HK-2 (cell line): ENCODE data around the gene GABBR2.

Experiments used
- DNase-seq: peaks from one replicate; pipeline ENCODE4 v3.0.0-alpha.2; 2018; ENCODE audit not compliant: unreplicated experiment

Gene GABBR2

DNA sequence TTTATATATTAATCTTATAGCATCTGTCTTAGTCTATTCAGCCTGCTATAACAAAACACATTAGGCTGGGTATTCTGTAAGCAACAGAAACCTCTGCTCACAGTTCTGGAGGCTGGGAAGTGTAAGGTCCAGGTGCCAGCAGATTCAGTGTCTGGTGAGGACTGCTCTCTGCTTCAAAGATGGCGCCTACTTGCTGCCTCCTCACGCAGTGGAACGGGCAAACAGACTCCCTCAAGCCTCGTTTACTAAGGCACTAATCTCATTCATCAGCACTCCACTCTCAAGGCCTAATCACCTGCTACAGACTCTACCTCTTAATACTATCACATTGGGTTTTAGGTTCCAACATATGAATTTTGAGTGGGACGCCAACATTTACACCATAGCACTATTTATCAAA lies 448.1 kb downstream of the GABBR2 start:
- DNase-seq: no peak

DNA sequence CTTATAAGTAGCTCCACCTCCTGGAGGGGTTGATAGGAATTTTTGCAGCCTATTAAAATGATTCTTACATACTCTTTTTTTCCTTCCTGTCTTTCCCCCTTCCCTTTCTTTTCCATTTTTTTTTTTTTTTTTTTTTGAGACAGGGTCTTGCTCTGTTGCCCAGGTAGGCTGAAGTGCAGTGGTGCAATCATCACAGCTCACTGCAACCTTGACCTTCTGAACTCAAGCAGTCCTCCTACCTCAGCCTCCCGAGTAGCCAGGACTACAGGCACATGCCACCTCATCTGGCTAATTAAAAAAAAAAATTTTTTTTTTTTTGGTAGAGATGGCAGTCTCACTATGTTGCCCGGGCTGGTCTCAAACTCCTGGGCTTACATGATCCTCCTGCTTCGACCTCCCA lies 448.9 kb downstream of the GABBR2 start:
- DNase-seq: no peak

DNA sequence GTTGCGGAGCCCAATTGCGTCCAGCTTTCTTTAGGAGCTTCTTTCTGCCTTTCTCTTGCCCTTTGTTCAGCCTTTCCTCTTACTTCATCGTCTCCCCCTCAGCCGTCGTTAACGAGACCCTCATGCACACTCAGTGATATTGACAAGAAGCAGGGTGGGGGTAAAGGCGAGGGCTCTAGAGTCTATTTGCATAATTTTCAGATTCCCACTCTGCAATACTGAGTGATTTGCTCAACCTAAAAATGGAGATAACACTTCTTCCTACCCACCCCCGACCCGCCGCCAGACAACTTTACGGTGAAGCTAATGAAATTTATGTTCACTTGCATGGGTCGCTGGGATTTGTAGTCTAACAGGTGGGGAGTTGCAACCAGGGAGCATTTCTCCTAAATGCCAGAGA lies 452.0 kb downstream of the GABBR2 start:
- no peak for DNase-seq

DNA sequence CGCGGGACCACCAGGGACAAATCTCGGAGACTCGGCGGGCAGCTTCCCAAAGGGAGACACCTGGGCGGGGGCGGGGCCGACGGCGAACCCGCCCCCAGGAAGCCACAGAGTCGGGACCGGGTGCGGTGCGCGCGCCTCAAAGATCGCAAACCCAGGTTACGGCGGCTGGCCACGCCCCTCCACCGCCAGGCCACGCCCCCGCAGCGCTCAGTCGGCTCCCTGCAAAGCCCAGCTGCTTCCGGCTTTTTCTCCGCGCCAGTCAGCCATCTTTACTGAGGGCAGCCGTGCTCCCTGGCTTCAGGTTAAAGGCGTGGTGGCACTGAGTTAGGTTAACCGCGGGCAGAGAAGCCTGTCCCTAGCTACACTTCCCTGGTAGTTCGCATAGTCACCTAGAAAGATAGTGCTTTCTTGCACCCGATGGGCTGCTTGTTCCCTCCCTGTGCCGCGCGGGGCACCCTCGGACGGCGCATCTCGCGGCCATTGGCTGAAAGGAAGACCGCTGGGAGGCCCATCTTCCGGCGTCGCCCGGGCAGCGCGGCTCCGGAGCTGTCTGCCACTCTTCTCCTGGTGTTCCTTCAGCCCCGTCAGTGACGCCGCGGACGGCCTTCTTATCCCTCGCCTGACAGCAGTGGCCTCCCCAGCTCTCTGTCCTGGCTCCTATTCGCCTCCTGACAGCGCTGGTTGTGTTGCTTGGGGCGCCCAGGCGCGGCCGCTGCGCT lies 453.0 kb downstream of the GABBR2 start, which contains the start of gene TBC1D2:
TBC1D2 (minus strand) TSS at position 72 of the 719 bp plus-strand sequence. CDS start 108 bp downstream, outside the sequence.
- DNase-seq: peak; percentile 98

DNA sequence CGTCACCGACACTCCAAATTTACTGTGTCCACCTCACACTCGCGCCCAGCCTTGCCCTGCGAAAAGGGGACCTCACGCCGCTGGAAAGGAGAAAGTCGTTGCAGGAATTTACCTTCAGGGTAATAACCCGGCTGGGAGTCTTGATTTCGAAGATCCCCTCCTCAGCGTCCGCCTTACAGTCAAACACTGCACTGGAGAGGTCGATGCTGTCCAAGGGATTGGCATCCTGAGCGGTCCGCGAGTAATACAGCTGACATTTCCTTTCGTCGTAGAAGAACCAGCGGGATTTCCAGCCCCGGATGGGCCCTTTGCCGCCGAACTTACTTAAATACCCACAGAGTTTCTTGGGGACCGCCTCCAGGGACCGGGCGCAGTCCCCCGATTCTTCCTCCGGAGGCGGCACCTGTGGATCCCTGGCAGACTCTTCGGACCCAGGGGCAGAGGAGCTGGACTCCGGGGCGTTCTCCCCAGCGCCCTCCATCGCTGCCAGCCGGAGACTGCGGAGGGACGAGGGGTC lies 453.6 kb downstream of the GABBR2 start:
- DNase-seq: no peak

DNA sequence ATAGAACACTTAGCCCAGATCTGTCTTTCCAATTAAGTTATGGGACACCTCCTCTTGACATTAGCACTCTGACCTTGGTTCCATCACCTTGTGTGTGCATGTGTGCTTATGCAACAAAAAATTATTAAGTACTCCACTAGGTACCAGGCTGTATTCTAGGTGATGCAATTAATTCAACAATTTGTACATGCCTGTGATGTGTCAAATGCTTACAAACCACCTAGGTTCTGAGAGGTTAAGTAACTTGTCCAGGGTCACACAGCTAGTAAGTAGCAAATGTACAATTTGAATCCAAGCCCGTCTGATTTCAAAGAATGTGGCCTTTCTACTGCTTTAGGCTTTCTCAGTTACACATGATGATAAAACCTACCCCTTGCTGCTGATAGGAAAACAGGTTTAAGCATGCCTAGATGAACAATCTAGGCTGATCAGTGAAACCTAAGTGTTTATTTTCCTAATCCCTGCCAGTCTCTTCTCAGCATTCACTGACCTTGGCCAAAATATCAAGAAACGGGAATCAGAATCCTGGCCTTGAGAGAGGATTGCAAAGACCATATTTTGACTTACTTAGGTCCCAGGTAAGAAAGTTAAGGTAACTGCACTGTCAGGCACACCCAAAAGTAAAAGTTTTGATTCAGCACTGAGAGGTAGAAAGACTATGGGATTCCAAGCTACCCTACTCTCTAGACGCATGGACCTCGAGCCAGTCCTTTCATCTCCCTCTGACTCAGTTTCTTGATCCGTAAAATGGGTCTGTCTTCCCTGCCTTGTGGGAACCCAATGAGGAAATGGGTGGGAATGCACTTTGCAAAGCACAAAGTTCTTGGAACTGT lies 454.3 kb downstream of the GABBR2 start:
- no peak for DNase-seq

DNA sequence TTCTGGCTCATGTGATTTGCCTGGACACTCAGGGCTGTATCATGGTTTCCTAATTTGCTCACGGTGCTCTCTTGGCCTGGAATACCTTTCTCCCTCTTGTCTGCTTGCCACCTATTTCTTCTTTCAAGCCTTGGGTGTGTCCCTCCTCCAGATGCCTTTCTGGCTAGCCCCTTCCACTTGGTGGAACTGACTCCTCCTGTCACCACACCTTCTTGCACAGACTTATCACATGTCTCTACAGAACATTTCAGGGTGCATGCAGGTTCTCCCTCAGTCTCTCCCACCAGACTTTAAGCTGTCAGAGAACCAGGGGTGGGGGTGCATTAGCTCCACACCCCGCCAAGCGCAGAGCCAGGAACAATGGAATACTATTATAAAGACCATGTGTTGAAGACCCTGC lies 455.2 kb downstream of the GABBR2 start:
- no peak for DNase-seq

DNA sequence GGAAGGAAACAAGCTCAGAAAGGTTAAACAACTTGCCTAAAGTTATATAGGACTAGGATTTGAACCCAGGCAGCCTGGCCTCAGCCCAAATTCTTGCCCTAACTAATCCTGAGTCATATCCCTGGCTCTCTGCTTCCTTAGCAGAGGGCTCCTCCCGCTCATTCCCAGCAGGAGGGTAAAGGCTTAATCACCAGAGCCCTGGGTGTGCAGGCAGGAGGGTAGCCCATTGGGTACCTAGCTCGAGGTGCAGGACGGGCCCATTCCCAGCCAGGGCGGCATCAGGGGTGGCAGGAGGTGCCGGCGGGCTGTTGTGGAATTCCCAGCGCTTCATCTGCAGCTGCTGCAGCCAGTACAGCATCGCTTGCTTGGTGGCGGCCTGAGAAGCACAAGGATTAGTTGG lies 457.2 kb downstream of the GABBR2 start:
- peak; percentile 83 for DNase-seq

DNA sequence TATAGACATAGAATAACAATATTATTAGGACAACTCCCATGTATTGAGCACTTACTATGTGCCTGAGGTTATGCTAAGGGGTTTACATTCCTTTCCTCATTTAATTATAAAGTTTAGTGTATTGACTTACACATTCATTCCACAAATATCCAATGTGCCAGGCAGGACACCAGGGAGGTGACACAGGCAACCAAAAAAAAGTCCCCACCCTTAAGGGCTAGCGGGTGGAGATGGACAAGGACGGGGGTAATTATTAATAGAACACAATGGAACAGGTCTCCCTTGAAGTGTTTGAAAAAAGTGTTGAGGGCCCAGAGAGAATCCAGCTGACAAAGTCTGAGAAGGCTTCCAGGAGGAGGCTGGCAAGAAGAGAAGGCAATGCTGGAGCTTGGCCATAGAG lies 459.0 kb downstream of the GABBR2 start:
- peak; percentile 44 for DNase-seq

DNA sequence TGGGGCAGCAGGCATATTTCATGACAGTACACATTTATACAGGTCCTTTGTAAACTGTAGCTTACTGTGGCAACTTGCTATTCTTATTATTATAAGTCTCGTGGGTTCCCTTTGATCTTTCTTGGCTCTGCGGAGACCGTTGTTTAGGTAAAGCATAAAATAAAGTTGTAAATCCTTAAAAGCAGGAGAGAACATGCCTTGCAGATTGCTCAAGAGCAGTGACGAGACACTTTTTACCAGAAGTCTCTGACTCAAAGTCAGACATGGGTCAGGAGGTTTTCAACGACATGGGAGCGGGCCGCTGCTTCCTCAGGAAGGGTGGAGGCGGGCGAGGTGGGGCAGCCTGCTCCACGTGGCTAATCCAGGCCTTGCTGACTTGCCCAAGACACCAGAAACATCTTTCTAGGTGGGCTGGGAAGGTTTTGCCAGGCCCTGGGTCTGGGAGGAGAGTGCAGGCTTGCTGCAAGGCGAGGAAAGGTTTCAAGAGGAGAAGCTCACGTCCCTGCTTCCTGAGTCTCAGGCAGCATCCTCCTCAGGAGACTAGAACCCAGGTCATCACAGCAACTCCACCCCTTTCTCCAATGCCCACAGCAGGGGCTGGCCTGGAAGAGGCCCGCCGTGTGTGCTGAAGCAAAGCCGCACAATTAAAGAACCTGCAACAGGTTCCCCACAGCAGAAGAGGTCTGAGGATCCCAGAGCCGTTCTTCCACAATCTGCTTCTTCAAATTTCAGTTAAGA lies 459.8 kb downstream of the GABBR2 start:
- peak; percentile 89 for DNase-seq

DNA sequence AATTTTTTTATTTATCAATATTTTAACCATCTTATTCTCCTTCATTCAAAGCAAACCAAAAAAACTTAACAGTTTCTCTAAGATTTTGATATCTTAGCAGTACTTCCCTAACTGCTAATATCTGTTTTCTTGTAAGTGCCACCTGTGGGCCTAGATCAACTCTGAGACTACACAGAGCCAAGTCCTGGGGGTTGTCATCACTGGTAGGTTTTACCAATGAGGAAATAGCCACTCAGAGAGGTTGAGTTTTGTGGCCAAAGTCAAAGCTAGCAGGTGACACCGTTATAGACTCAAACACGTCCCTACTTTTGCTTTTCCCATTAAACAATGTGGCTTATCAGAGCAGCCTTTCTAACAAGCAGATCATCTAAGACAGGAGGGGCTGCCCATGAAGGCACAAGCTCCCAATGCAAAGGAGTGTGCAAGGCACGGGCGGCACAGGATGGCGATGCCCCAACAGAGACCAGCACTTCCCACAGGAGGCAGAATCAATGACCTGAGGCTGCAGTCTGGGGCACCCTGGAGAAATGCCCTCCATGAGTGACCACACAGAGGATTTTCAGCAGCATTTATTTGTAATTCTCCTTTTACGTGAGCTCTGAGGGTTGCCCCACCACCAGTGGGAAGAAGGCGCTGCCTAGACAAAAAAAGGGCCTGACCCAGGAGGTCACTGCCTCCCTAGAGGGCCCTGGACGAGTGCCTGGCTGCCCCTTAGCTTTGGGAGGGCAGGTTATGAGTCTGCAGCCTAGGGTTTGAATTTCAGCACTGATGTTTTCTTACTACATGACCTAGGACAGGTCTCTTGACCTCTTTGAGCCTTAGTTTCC lies 460.7 kb downstream of the GABBR2 start:
- no peak for DNase-seq

DNA sequence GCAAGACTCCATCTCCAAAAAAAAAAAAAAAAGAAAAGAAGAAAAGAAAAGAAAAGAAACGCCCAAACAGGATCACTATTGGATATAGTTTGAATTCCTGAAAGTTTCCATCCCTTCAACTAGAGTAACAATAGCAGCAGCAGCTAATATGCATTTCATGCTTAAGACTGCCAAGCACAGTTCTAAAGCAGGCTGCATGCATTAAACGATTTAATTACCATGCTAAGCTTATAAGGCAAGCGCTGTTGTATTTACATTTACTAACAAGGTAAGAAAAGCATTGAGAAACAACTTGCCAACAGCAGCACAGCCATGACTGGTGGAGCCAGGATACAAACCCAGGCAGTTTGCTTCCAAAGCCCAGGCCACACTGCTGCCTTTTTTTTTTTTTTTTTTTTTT lies 466.3 kb downstream of the GABBR2 start:
- DNase-seq: no peak

DNA sequence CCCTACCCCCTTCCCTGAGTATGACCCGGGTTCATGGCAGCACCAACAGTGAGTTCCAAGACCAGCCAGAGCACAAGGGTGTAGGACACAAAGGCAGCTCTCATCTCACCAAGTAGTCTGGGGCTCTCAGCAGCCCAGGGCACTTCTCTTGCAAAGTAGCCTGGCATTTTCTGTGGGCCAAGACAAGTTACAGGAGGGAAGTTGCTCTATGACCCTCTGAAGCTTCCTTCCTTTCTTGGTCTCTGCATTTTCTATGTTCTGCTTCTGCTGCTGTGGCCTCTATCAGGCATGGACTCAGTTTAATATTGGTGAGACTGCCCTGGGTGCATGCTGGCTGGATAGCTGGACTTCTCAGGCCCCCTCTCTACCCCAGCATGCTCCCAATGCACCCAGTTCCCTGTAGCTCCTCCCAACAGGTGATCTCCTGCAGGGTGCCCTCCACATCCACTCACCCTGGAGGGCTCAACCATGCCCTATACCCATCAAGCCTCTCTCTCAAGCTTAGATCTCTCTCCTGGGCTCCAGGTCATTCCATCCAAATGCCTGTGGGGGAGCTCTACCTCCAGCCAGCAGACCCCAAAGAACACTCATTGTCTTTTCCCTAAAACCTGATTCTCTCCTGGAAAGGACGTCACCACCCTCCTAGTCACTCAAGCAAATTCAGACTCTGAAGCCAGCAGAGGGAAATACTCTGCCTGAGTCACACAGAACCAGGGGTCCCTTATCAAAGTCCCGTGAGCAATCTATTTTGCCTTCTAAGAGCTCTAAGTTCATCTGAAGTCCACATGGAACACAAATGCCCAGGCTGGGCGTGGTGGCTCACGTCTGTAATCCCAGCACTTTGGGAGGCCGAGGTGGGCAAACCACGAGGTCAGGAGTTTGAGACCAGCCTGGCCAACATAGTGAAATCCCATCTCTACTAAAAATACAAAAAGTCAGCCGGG lies 467.1 kb downstream of the GABBR2 start:
- no peak for DNase-seq

DNA sequence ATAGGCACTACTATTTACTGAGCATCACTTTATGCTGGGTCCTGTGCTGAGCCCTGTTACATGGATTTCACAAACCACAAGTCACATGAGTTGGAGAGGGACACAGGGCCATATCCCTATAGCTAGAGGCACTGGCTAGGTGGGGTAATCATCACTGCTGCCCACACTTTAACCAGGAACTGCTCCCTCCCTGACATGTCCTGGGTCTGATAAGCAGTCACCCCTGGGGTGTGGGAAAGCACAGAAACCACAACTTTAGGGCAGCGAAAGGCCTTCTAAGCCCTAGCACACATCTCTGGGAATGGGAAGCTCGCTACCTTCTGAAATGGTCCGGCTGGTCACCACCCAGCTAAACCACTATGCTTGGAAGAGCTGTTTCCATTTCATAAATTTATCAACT lies 468.3 kb downstream of the GABBR2 start:
- no peak for DNase-seq
